GM19468 (cell line): ENCODE measurements around the gene GALK2.

Experiments
- ATAC-seq: cut with Tn5 transposase; IDR thresholded peaks from one replicate; pipeline ENCODE4 v1.9.1; 2021; ENCODE audit warnings: mild to moderate bottlenecking, moderate library complexity, moderate number of reproducible peaks; ENCODE audit not compliant: unreplicated experiment; ENCODE audit errors: extremely low read depth

GALK2 gene

GRCh38 chr15:49270541-49271421, 100.7 kb downstream of the GALK2 start:
- no peak for ATAC-seq

GRCh38 chr15:49273734-49274318, 103.8 kb downstream of the GALK2 start:
- no peak for ATAC-seq

GRCh38 chr15:49278751-49279150, 108.7 kb downstream of the GALK2 start:
- ATAC-seq: no peak

GRCh38 chr15:49279521-49280456, 109.7 kb downstream of the GALK2 start:
- ATAC-seq: no peak

GRCh38 chr15:49282366-49282765, 112.3 kb downstream of the GALK2 start:
- ATAC-seq: no peak

- ATAC-seq: no peak
These were observed 116.8 kb downstream of the GALK2 start for GRCh38 chr15:49286649-49287404.

GRCh38 chr15:49287481-49287880, 117.4 kb downstream of the GALK2 start:
- ATAC-seq: no peak

- no peak for ATAC-seq
These were observed 118.3 kb downstream of the GALK2 start for GRCh38 chr15:49288391-49288790.

GRCh38 chr15:49290191-49290590, 120.1 kb downstream of the GALK2 start:
- no peak for ATAC-seq

GRCh38 chr15:49293941-49294340, 123.9 kb downstream of the GALK2 start:
- no peak for ATAC-seq

GRCh38 chr15:49296258-49296657, 126.2 kb downstream of the GALK2 start:
- ATAC-seq: no peak

GRCh38 chr15:49297584-49297983, 127.5 kb downstream of the GALK2 start:
- no peak for ATAC-seq

GRCh38 chr15:49300856-49301255, 130.8 kb downstream of the GALK2 start:
- no peak for ATAC-seq

- no peak for ATAC-seq
These were observed 131.5 kb downstream of the GALK2 start for GRCh38 chr15:49301562-49301961.

GRCh38 chr15:49303003-49303402, 133.0 kb downstream of the GALK2 start:
- ATAC-seq: no peak

GRCh38 chr15:49306551-49306950, 136.5 kb downstream of the GALK2 start:
- no peak for ATAC-seq

GRCh38 chr15:49308686-49309085, 138.6 kb downstream of the GALK2 start:
- ATAC-seq: no peak

GRCh38 chr15:49309889-49310288, 139.8 kb downstream of the GALK2 start:
- ATAC-seq: no peak

- ATAC-seq: no peak
These were observed 143.6 kb downstream of the GALK2 start for GRCh38 chr15:49313650-49314049.

- ATAC-seq: no peak
These were observed 144.7 kb downstream of the GALK2 start for GRCh38 chr15:49314716-49315115.
